ENCODE data around the gene BCAS3.

The BCAS3 gene

DNA sequence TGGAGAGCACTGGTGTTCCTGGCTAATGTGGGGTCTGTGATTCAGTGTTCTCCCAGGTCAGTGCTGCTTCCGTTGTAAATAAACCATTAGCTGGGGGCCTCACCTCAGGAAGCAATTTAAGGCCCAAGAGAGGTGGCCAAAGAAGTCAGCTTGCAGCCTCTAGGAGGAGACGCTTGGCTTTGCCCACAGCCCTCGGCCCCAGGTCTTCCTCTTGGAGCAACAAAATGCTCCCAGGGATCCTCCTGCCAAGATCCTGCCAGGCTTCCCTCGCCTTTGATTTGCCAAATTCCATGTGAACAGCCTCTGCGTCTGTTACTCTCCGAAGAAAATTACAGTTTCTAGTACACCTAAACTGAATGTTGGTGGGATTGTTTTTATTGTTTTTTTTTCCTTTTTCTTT is 659.6 kb downstream of the BCAS3 start:
- Histone ChIP-seq H3K4me3 (ENCODE audit: severe bottlenecking) (no peak overlapping the region), H3K27me3 (ENCODE audit: insufficient read depth, poor library complexity, severe bottlenecking) (no peaks in the 10 kb centered on the region), H3K27ac (ENCODE audit: poor library complexity, severe bottlenecking) (no peak overlapping the region), H3K36me3 (ENCODE audit: low read depth) (no peaks in the 10 kb centered on the region), H3K9me3 (ENCODE audit: severe bottlenecking) (no peaks in the 10 kb centered on the region), H3K4me1 (ENCODE audit: insufficient read depth, poor library complexity, severe bottlenecking) (peaks cover 7% of the 10 kb centered on the region)
- ATAC-seq (ENCODE audit: low read depth) (no peak), DNase-seq (ENCODE audit: low spot score) (no peak)
- TF ChIP-seq, protein P1, sequence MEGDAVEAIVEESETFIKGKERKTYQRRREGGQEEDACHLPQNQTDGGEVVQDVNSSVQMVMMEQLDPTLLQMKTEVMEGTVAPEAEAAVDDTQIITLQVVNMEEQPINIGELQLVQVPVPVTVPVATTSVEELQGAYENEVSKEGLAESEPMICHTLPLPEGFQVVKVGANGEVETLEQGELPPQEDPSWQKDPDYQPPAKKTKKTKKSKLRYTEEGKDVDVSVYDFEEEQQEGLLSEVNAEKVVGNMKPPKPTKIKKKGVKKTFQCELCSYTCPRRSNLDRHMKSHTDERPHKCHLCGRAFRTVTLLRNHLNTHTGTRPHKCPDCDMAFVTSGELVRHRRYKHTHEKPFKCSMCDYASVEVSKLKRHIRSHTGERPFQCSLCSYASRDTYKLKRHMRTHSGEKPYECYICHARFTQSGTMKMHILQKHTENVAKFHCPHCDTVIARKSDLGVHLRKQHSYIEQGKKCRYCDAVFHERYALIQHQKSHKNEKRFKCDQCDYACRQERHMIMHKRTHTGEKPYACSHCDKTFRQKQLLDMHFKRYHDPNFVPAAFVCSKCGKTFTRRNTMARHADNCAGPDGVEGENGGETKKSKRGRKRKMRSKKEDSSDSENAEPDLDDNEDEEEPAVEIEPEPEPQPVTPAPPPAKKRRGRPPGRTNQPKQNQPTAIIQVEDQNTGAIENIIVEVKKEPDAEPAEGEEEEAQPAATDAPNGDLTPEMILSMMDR (IDR thresholded peaks at IDR 0.05; ENCODE audit: poor library complexity, severe bottlenecking) = no peak

DNA sequence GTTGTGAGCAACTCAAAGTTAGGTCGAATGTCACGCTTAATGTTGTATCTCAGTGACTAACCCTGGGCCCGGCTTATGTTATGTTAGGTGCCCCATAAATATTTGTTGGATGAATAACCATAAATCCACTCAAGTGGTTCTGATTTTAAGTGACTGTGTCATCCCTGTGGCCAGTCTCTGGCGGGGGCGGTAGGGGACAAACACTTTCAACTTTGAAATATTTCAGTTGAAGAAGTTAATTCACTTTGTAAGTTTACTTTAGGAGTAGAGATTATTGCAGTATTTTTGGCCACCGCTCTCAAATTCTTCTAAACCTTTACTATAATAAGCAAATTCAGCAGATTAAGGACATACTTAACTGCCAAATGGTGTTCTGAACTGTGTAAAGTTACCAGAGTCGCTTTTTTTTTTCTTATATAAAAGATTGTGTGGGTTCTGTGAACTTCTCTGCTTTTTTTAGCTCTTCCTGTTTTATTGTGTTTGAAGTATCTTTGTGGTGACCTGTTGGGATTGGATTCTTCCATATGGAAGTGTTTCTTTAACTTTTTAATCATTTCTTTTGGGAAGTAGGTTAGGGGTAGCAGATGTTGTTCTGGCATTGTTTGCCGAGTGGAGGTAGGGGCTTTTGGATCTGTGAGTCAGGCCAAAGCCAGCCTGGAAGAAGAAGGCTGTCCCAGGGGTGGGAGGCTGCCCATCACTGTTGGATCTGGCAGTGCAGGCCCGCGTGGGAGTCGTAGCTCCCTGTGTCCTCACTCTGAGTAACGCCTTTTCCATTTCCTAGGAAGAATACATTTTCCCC is 660.5 kb downstream of the BCAS3 start:
- Histone ChIP-seq H3K4me1 (ENCODE audit: insufficient read depth, poor library complexity, severe bottlenecking) (peaks cover 7% of the 10 kb centered on the region), H3K27ac (ENCODE audit: poor library complexity, severe bottlenecking) (no peak overlapping the region), H3K4me3 (ENCODE audit: severe bottlenecking) (no peak overlapping the region), H3K36me3 (ENCODE audit: low read depth) (no peaks in the 10 kb centered on the region), H3K27me3 (ENCODE audit: insufficient read depth, poor library complexity, severe bottlenecking) (no peaks in the 10 kb centered on the region), H3K9me3 (ENCODE audit: severe bottlenecking) (no peaks in the 10 kb centered on the region)
- TF ChIP-seq, protein P1 (IDR thresholded peaks at IDR 0.05; ENCODE audit: poor library complexity, severe bottlenecking) = no peak
- DNase-seq (ENCODE audit: low spot score) (no peak), ATAC-seq (ENCODE audit: low read depth) (peak; percentile 78)

DNA sequence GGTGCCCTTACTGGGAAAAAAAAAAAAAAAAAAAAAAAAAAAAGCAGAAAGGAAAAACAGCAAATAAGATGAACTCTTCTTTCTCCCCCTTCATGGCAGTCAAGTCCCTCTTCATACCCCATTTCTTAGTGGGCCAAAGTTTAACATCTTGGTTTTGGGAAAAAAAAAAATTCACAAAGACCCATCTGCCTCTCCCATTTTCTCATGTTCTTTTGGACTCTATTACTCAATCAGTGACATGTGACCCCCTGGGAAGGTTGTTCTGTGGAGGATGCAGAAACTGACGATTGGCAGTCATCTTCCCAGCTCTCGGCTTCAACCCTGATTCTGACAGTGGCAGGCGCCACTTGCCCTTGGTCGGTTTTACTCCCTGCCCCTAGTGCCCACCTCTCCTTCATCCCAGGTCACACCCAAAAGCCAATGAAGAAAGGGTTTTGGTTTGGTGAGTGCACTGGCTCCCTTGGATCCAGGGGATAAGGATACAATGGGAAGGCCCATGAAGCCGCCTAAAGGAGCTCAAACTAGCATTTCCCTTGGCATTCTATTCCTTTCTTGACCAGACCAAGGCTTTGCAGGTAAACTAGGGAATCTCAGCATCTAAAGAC is 661.3 kb downstream of the BCAS3 start:
- Histone ChIP-seq H3K36me3 (ENCODE audit: low read depth) (no peaks in the 10 kb centered on the region), H3K27me3 (ENCODE audit: insufficient read depth, poor library complexity, severe bottlenecking) (no peaks in the 10 kb centered on the region), H3K27ac (ENCODE audit: poor library complexity, severe bottlenecking) (no peak overlapping the region), H3K4me1 (ENCODE audit: insufficient read depth, poor library complexity, severe bottlenecking) (peaks cover 7% of the 10 kb centered on the region), H3K4me3 (ENCODE audit: severe bottlenecking) (no peak overlapping the region), H3K9me3 (ENCODE audit: severe bottlenecking) (no peaks in the 10 kb centered on the region)
- DNase-seq (ENCODE audit: low spot score) (no peak), ATAC-seq (ENCODE audit: low read depth) (no peak)
- TF ChIP-seq, protein P1 (IDR thresholded peaks at IDR 0.05; ENCODE audit: poor library complexity, severe bottlenecking) = no peak

DNA sequence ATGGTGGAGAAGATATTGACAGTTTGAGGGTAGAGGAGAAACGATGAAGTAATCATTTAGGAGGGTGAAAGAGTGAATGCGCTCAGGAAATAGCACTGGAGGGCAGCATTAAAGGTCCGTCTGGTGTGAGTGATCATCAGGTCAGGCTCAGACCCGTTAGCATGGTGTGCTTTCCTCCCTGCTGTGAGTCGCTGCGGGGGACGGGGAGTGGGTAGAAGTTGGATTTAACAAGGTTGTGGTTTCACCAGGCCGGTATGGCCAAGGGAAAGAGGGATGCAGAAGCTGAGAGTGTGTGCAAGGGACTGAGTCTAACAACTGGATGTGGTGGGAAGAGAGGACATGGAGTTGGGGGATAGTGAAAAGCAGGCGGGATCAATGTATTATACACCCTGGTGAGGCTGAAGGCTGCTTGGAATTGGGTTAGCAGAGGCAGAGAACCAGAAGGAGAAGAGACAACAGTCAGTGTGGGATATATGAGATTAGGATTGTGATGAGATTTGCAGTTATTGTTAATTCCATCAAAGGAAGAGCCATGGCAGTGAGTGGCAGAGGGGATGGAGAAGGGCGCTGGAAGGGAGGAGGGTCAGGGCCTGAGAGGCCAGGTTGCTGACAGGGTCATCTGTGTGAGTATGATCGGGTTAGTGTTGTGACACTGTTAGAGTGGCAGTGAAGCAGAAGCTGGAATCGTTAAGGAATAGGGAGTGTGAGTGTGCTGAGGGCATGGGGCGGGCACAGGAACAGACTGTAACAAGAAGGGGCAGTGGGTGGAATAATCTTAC is 663.0 kb downstream of the BCAS3 start:
- Histone ChIP-seq H3K9me3 (ENCODE audit: severe bottlenecking) (no peaks in the 10 kb centered on the region), H3K27me3 (ENCODE audit: insufficient read depth, poor library complexity, severe bottlenecking) (no peaks in the 10 kb centered on the region), H3K36me3 (ENCODE audit: low read depth) (no peaks in the 10 kb centered on the region), H3K27ac (ENCODE audit: poor library complexity, severe bottlenecking) (no peak overlapping the region), H3K4me3 (ENCODE audit: severe bottlenecking) (no peak overlapping the region), H3K4me1 (ENCODE audit: insufficient read depth, poor library complexity, severe bottlenecking) (peaks cover 7% of the 10 kb centered on the region)
- TF ChIP-seq, protein P1 (IDR thresholded peaks at IDR 0.05; ENCODE audit: poor library complexity, severe bottlenecking) = no peak
- ATAC-seq (ENCODE audit: low read depth) (no peak), DNase-seq (ENCODE audit: low spot score) (no peak)

Measured in RWPE2 (cell line).